Right atrium auricular region (tissue), 2 donors: ENCODE results near the gene ZG16B. TPM values are rescaled to one million over a fixed set of nuclear protein-coding genes. Genes with fewer than 3 reads are reported as not detected.

ENCODE experiments used
- DNase-seq: peaks from one replicate; pipeline ENCODE4 v3.0.0-alpha.2; 2019; ENCODE audit warnings: low spot score
- H3K27ac ChIP-seq, 2 donors: fragments of 200-600 bp; sonication (generic); 1 replicate in 1 of 2; 2 replicates in 1 of 2; pipeline ENCODE4 v1.5.1; 2016 to 2019
- H3K27me3 ChIP-seq, 2 donors: fragments of 200-600 bp; sonication (generic); one replicate each; pipeline versions ENCODE4 v1.5.1 to v1.6.0; 2017 to 2019
- H3K36me3 ChIP-seq: fragments of 200-600 bp; sonication (generic); one replicate; pipeline ENCODE4 v1.5.1; 2016
- H3K4me1 ChIP-seq, 2 donors: fragments of 200-600 bp; sonication (generic); one replicate each; pipeline versions ENCODE4 v1.5.1 to v1.6.0; 2017 to 2019
- H3K4me3 ChIP-seq, 2 donors: fragments of 200-600 bp; sonication (generic); 1 replicate in 1 of 2; 2 replicates in 1 of 2; pipeline ENCODE4 v1.5.1; 2017 to 2019; ENCODE audit warnings: mild to moderate bottlenecking in 1 of 2, moderate library complexity in 1 of 2
- H3K9me3 ChIP-seq, 2 donors: fragments of 200-600 bp; sonication (generic); one replicate each; pipeline ENCODE4 v1.5.1; 2019
- CTCF ChIP-seq, 2 donors: fragments of 200-600 bp; sonication (generic); IDR thresholded peaks; one replicate each; pipeline ENCODE4 v1.5.1; 2019; ENCODE audit warnings: antibody characterized with exemption in 2 of 2
- total RNA-seq, 2 donors: library from RNA; depleted of rRNA; stranded (reverse); fragments of >200 nt; gene quantifications; one replicate each; pipeline ENCODE4 v1.1.0, GENCODE V29; 2016

The ZG16B gene
- total RNA-seq, 2 donors from 2014 or later = 0.79 TPM; not detected in 1

GRCh38 chr16:2808181-2808580, 21.9 kb upstream of the ZG16B start:
- no peak for DNase-seq
- Histone ChIP-seq H3K27me3 (no peaks in the 10 kb centered on the region), H3K36me3 (no peaks in the 10 kb centered on the region), H3K4me1 (no peaks in the 10 kb centered on the region), H3K27ac (no peak overlapping the region), H3K4me3 (no peak overlapping the region), H3K9me3 (peaks cover 0 to 13% of the 10 kb centered on the region in 2 donors)
- TF ChIP-seq CTCF (IDR thresholded peaks at IDR 0.05) = no peak

DNA sequence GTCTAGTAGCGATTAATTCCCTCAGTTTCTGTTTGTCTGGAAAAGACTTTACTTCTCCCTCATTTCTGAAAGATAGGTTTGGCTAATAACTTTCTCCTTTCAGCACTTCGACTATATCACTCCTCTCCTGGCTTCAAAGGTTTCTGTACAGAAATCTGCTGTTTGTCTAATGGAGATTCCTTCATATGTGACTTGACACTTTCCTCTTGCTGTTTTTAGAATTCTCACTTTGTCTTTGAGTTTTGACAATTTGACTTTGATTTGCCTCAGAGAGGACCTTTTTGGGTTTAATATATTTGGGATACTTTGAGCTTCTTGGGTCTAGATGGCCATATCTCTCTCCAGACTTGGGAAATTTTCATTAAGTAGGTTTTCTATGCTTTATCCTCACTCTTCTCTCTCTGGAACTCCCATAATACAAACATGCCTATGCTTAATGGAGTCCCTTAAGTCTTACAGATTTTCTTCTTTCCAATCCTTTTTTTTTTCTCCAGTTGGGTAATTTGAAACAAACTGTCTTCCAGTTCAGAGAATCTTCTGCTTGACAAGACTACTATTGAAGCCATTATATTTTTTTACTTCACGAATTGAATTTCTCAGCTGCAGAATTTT, 20.8 kb upstream of the ZG16B start:
- Histone ChIP-seq H3K4me1 (no peaks in the 10 kb centered on the region), H3K27me3 (no peaks in the 10 kb centered on the region), H3K36me3 (no peaks in the 10 kb centered on the region), H3K27ac (no peak overlapping the region), H3K4me3 (no peak overlapping the region), H3K9me3 (peaks cover 0 to 3% of the 10 kb centered on the region in 2 donors)
- TF ChIP-seq CTCF (IDR thresholded peaks at IDR 0.05) = no peak
- no peak for DNase-seq

- H3K36me3 ChIP-seq = no peaks in the 10 kb centered on the region
- no peaks in the 10 kb centered on the region for H3K4me1 ChIP-seq
- H3K27me3 ChIP-seq = no peaks in the 10 kb centered on the region
- H3K4me3 ChIP-seq = no peak overlapping the region
- H3K27ac ChIP-seq = no peak overlapping the region
- TF ChIP-seq CTCF (IDR thresholded peaks at IDR 0.05) = no peak
- no peak for DNase-seq
- no peaks in the 10 kb centered on the region for H3K9me3 ChIP-seq
These were observed 19.5 kb upstream of the ZG16B start for GRCh38 chr16:2810651-2811050.

- no peaks in the 10 kb centered on the region for H3K4me1 ChIP-seq
- no peaks in the 10 kb centered on the region for H3K9me3 ChIP-seq
- no peaks in the 10 kb centered on the region for H3K36me3 ChIP-seq
- H3K27ac ChIP-seq = no peak overlapping the region
- no peaks in the 10 kb centered on the region for H3K27me3 ChIP-seq
- no peak for DNase-seq
- H3K4me3 ChIP-seq = no peak overlapping the region
- no peak for TF ChIP-seq CTCF (IDR thresholded peaks at IDR 0.05)
These were observed 18.2 kb upstream of the ZG16B start for GRCh38 chr16:2811703-2812471.

GRCh38 chr16:2813771-2814221, 16.3 kb upstream of the ZG16B start:
- Histone ChIP-seq H3K9me3 (no peaks in the 10 kb centered on the region), H3K27me3 (peaks cover 0 to 3% of the 10 kb centered on the region in 2 donors)
- TF ChIP-seq CTCF (IDR thresholded peaks at IDR 0.05) = no peak

More at GRCh38 chr16:2813771-2814221, 16.3 kb upstream of the ZG16B start:
- Histone ChIP-seq H3K4me1 (no peaks in the 10 kb centered on the region), H3K36me3 (no peaks in the 10 kb centered on the region), H3K4me3 (no peak overlapping the region), H3K27ac (no peak overlapping the region)
- no peak for DNase-seq
